ENCODE data around the gene UFD1. TPM values are rescaled to one million over a fixed set of nuclear protein-coding genes. Genes with fewer than 3 reads are reported as not detected.

UFD1 gene
- total and polyA plus RNA-seq, 9 of the 15 experiments (the other 6 are each of a cell fraction or from before 2014, with no cell fraction given), result 238 to 645 (median 363) TPM

DNA sequence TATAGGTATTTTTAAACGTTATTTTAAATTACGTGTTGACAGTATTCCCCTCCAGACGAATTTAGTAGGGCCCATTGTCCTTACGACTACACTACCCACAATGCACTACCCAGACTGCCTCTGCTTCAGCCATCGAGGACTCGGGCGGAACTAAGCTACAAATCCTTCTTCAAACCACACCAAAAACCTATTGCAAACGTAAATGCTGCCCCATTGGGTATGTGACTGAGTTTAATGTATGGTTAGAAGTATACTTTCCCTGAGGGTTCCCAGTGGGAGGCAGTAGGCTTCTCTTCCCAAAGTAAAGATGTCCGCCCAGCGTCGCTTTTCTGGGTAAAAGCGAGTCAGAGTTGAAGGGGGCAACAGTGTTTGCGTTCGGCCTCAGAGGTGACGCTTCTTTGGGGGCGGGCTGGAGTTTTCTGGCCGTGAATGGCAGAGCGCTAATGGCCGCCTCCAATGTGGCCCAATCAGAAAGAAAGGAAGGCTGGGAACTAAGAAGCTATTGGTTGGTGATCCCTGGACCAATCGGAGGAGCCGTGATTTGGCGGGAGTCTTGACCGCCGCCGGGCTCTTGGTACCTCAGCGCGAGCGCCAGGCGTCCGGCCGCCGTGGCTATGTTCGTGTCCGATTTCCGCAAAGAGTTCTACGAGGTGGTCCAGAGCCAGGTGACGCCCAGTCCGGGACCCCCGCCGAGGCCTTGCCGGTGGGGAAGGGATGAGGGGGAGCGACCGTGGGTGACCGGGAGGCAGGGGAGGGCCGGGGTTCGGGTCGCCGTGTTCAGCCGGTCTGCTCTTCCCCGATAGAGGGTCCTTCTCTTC, 571 bp upstream of the UFD1 start, which contains the start of gene CDC45 (continued):
- TF ChIP-seq HDAC1 (IDR thresholded peaks at IDR 0.05), result no peak
- TF ChIP-seq RBM15 (IDR thresholded peaks at IDR 0.05; ENCODE audit: insufficient read depth, low read length), result no peak
- TF ChIP-seq, protein P1, sequence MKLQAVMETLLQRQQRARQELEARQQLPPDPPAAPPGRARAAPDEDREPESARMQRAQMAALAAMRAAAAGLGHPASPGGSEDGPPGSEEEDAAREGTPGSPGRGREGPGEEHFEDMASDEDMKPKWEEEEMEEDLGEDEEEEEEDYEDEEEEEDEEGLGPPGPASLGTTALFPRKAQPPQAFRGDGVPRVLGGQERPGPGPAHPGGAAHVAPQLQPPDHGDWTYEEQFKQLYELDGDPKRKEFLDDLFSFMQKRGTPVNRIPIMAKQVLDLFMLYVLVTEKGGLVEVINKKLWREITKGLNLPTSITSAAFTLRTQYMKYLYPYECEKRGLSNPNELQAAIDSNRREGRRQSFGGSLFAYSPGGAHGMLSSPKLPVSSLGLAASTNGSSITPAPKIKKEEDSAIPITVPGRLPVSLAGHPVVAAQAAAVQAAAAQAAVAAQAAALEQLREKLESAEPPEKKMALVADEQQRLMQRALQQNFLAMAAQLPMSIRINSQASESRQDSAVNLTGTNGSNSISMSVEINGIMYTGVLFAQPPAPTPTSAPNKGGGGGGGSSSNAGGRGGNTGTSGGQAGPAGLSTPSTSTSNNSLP (IDR thresholded peaks at IDR 0.05; ENCODE audit: borderline replicate concordance, low read depth, low read length), result peak; percentile 13; the same call in 1 of the 2 replicates
- TF ChIP-seq POLR2G (IDR thresholded peaks at IDR 0.05; ENCODE audit: low read depth, low read length), result peak; percentile 99
- no peak for TF ChIP-seq NCOA2 (IDR thresholded peaks at IDR 0.05; ENCODE audit: partially characterized antibody in 2 of 2)
- TF ChIP-seq, protein P2, sequence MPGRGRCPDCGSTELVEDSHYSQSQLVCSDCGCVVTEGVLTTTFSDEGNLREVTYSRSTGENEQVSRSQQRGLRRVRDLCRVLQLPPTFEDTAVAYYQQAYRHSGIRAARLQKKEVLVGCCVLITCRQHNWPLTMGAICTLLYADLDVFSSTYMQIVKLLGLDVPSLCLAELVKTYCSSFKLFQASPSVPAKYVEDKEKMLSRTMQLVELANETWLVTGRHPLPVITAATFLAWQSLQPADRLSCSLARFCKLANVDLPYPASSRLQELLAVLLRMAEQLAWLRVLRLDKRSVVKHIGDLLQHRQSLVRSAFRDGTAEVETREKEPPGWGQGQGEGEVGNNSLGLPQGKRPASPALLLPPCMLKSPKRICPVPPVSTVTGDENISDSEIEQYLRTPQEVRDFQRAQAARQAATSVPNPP (IDR thresholded peaks at IDR 0.05; ENCODE audit: borderline replicate concordance, insufficient read depth, insufficient read length), result no peak
- no peak for TF ChIP-seq TRIM24 (IDR thresholded peaks at IDR 0.05)
- TF ChIP-seq ERF (CRISPR knock-in tag; IDR thresholded peaks at IDR 0.05), result peak; percentile 97
- TF ChIP-seq PURB (CRISPR knock-in tag; IDR thresholded peaks at IDR 0.05; ENCODE audit: low read depth), result no peak
- TF ChIP-seq SMARCE1 (IDR thresholded peaks at IDR 0.05), result no peak
- TF ChIP-seq, protein P3, sequence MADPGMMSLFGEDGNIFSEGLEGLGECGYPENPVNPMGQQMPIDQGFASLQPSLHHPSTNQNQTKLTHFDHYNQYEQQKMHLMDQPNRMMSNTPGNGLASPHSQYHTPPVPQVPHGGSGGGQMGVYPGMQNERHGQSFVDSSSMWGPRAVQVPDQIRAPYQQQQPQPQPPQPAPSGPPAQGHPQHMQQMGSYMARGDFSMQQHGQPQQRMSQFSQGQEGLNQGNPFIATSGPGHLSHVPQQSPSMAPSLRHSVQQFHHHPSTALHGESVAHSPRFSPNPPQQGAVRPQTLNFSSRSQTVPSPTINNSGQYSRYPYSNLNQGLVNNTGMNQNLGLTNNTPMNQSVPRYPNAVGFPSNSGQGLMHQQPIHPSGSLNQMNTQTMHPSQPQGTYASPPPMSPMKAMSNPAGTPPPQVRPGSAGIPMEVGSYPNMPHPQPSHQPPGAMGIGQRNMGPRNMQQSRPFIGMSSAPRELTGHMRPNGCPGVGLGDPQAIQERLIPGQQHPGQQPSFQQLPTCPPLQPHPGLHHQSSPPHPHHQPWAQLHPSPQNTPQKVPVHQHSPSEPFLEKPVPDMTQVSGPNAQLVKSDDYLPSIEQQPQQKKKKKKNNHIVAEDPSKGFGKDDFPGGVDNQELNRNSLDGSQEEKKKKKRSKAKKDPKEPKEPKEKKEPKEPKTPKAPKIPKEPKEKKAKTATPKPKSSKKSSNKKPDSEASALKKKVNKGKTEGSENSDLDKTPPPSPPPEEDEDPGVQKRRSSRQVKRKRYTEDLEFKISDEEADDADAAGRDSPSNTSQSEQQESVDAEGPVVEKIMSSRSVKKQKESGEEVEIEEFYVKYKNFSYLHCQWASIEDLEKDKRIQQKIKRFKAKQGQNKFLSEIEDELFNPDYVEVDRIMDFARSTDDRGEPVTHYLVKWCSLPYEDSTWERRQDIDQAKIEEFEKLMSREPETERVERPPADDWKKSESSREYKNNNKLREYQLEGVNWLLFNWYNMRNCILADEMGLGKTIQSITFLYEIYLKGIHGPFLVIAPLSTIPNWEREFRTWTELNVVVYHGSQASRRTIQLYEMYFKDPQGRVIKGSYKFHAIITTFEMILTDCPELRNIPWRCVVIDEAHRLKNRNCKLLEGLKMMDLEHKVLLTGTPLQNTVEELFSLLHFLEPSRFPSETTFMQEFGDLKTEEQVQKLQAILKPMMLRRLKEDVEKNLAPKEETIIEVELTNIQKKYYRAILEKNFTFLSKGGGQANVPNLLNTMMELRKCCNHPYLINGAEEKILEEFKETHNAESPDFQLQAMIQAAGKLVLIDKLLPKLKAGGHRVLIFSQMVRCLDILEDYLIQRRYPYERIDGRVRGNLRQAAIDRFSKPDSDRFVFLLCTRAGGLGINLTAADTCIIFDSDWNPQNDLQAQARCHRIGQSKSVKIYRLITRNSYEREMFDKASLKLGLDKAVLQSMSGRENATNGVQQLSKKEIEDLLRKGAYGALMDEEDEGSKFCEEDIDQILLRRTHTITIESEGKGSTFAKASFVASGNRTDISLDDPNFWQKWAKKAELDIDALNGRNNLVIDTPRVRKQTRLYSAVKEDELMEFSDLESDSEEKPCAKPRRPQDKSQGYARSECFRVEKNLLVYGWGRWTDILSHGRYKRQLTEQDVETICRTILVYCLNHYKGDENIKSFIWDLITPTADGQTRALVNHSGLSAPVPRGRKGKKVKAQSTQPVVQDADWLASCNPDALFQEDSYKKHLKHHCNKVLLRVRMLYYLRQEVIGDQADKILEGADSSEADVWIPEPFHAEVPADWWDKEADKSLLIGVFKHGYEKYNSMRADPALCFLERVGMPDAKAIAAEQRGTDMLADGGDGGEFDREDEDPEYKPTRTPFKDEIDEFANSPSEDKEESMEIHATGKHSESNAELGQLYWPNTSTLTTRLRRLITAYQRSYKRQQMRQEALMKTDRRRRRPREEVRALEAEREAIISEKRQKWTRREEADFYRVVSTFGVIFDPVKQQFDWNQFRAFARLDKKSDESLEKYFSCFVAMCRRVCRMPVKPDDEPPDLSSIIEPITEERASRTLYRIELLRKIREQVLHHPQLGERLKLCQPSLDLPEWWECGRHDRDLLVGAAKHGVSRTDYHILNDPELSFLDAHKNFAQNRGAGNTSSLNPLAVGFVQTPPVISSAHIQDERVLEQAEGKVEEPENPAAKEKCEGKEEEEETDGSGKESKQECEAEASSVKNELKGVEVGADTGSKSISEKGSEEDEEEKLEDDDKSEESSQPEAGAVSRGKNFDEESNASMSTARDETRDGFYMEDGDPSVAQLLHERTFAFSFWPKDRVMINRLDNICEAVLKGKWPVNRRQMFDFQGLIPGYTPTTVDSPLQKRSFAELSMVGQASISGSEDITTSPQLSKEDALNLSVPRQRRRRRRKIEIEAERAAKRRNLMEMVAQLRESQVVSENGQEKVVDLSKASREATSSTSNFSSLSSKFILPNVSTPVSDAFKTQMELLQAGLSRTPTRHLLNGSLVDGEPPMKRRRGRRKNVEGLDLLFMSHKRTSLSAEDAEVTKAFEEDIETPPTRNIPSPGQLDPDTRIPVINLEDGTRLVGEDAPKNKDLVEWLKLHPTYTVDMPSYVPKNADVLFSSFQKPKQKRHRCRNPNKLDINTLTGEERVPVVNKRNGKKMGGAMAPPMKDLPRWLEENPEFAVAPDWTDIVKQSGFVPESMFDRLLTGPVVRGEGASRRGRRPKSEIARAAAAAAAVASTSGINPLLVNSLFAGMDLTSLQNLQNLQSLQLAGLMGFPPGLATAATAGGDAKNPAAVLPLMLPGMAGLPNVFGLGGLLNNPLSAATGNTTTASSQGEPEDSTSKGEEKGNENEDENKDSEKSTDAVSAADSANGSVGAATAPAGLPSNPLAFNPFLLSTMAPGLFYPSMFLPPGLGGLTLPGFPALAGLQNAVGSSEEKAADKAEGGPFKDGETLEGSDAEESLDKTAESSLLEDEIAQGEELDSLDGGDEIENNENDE (IDR thresholded peaks at IDR 0.05; ENCODE audit: low read depth, low read length), result peak; percentile 59
- TF ChIP-seq HDAC3 (IDR thresholded peaks at IDR 0.05; ENCODE audit: borderline replicate concordance, partially characterized antibody), result no peak
